ENCODE measurements around the gene OR5AU1.
"Not testable (repeated sequence)": the region's sequence is repeated elsewhere in the genome, so short reads cannot be mapped to it uniquely, and the experiment has no call there.

OR5AU1 gene

DNA sequence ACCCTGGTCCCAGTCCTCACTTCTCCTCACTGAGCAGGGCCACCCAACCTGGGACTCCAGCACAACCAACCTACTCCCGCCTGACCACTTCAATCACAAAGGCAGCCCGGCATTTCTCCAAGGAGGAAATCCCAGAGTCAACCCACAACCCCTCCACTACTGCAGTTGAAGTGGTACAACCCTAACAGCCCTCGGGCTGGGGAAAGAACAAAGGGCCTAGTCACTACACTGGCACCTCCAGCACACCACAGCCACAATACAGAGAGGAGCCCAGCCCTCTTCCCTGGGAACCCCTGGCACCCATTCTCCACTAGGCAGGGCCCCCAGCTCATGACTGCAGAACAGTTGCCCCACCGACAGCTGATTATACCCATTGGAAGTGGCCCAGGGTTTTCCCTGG, 13.7 kb upstream of the OR5AU1 start:
- DNase-seq = no peak

DNA sequence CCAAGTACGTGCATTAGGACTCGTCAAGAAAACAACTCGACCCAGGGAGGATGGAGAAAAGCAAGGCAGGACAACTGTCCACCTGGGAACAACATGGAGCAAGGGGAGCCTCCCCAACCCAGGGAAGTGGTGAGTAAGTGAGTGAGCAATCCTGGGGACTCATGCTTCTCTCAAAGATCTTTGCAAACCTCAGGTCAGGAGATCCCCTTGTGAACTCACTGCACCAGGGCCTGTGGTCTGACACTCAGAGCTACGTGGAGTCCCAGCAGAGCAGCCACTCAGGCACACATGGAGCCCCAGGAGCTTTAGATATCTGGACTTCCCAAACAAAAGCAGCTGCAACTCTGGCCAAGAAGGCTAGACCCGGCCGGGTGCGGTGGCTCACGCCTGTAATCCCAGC, 12.2 kb upstream of the OR5AU1 start:
- no peak for DNase-seq

DNA sequence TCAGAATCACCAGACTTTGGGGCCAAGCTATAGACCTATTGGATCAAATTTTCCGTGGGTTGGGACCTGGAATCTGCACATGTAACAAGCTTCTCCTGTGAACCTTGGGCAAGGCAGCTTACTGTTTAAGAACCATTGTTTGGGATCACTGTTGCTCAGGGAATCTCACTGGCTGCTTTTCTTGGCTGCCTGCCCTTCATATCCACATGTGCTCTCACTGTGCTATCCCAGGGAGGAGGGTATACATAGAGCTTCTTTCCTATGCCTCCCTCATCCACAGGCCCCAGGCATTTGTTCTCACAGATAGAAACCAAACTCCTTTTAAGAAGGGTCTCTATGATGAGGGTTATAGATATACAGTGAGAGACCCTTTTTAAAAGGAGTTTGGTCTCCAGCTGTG, 9.8 kb upstream of the OR5AU1 start:
- not testable (repeated sequence) for DNase-seq

DNA sequence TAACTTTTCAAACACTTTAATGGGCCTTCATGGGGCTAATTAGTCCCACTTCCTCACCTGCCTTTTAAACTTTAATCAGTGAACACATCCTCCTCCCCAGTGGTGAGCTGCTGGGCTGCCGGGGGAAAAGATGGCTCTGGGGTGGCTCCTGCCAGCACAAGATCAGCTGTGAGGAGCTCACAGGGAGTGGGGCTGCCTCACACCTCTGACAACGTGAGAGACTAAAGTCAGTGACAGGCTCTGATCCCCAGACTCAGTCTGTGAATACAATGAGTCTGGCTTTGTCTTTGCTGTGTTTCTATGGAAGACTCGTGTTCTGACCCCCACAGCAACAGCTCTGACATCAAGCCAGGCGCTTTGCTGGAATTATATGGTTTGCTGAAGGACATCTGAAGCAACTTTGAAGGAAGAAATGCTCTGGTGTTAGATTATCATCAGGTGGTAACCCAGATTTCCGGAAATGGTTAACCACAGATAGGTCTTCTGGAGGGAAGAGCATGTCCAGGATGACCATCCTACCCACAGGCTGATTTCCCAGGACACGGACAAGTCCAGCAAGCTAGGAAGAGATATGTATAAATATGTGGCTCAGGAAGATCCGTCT, 9.2 kb upstream of the OR5AU1 start:
- not testable (repeated sequence) for DNase-seq

DNA sequence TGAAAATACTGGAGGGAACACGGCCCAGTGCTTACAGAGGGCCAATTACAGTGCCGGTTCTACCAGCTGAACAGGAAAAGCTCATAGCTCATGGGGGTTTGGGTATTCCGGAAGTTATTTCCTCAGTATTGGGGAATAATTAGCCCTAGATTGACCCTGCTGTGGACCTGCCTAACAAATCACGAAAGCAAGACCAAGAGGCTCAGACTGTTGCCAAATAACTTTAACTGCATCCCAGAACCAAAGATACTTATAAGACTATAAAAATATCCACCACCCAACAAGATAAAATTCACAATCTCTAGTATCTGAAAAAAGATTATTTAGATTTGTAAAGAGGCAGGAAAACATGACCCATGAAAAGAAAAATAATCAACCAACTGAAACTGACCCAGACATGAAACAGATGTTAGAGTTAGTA, 8.0 kb upstream of the OR5AU1 start:
- no peak for DNase-seq

DNA sequence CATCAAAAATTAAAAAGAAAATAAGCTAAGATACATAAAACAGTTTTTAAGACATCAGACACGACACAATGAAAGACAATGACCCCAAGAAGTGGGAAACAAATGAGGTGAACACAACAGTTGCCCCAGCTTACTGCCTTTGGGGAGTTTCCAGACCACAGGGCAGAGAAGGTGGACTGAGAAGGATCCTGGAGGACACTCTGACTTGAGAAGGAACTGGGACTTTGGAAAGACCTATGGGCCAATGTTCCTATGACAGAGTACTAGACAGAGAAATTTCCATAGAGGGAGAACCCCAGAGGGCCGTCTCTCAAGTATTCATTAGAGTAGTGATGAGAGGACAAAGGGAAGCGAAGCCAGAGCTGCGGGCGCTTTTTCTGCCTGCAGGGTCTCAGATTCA, 6.2 kb upstream of the OR5AU1 start:
- no peak for DNase-seq

DNA sequence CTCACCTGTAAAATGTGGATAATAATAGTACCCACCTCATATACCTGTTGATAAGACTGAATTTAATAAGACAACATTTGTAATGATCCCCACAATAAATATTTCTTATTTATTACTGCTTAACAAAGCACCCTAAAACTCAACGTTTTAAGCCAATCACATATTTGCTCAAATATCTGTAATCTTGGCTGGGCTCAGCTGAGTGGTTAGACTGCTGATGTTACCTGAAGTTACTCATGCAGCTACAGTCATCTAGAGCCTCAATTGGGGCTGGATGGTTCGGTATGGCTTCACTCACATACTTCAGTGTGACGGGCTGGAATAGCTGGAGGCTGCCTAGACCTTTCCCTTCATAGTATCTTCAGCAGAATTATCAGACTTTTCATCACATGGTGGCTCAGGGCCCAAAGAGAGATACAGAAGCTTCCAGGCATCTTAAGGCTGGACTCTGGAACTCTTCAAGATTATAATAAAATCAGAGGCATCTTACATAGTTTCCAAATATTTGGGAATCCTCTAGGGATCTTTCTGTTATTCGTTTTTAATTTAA, 4.3 kb upstream of the OR5AU1 start:
- no peak for DNase-seq

DNA sequence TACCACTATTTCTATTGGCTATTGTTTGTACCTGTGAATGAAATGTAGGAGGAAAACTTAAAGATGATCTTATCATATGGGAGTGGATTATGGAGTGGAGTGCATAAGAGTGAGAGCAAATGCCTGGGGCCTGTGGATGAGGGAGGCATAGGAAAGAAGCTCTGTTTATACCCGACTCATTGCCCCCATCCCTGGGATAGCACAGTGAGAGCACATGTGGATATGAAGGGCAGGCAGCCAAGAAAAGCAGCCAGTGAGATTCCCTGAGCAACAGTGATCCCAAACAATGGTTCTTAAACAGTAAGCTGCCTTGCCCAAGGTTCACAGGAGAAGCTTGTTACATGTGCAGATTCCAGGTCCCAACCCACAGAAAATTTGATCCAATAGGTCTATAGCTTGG, 2.3 kb upstream of the OR5AU1 start:
- DNase-seq = not testable (repeated sequence)

DNA sequence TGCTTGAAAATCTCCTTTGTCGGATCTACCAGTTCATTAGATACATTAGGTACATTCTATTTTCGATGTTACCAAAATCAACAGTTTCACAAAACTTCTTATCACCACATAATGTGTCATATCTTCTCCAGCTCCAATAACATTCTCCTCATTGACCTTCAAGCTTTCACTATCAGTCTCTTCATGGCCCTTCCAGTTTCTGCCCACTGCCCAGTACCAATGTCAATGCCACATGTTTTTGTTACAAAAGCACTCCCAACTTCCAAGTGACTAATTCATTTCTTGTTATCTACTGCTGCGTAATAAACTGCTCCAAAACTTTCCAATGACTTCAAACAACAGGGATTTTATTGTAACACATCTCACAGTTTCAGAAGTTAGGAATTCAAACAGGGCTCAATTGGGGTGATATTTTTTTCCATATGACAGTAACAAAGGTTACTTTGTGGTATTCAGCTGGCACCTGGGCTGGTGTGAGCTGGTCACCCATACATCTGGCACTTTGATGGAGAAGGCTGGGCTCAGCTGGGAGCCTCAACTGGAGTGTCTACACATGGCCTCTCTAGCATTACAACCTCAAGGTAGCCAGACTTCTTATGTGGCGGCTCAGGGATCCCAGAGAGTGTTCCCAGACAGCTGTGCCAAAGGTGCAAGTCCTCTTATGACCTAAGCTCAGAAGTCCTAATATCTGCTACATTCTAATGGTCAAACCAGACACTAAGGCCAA, 6.1 kb downstream of the OR5AU1 start:
- no peak for DNase-seq

DNA sequence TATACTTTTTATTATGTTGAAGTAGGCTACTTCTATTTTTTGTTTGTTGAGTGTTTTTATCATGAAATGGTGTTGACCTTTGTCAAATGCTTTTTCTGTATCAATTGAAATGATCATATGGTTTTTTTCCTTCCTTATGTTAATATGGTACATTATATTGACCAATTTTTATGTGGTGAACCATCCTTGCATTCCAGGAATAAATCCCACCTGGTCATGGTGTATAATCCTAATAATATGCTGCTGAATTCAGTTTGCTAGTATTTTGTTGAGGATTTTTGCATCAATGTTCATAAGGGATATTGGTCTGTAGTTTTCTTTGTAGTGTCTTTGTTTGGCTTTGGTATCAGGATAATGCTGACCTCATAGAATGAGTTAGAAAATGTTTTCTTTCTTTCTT, 10.4 kb downstream of the OR5AU1 start:
- no peak for DNase-seq

DNA sequence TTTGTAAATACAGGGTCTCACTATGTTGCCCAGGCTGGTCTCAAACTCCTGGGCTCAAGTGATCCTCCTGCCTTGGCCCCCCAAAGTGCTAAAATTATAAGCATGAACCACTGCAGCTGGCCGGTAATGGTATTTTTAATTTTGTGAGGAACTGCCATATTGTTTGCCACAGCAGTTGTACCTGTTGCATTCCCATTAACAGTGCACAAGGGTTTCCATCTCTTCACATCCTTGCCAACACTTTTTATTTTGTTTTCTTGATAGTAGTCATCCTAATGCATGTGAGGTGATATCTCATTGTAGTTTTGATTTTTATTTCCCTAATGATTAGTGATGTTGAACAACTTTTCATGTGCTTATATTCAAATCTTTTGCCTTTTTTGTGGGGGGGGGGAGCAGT, 13.5 kb downstream of the OR5AU1 start:
- DNase-seq = no peak

DNA sequence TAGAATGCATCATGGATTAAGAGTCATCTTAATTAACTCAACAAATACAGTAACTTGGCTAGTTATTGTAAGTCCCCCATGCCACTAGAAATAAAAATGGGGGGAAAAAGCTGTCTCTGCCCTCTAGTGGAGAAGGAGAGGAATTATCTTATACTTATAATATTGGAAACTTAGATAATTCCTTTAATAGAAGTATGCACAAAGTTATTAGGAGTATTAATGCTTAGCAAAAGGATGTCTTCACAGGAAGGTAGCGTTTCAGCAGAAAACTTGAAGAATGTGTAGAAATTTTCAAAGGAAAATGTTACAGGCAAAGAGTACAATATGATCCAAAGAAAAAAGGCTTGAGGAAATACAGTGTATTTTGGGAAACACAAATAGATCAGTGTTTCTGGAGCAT, 19.8 kb downstream of the OR5AU1 start:
- no peak for DNase-seq

DNA sequence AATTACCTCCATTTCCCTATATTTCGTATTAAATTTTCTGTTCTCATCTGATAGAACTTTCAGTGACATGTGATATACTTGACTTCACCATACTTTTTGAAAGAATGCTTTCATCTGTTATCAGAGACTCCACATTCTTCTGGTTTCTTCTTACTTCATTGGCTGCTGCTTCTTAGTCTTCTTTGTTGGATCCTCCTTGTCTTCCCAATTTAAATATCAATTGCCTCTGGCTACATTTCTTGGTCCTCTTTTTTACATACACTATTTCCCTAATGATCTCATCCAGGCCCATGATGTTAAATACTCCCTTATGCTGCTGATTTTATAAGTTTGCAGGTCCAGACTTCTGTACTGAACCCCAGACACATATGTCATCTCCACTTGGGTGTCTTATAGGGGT, 22.0 kb downstream of the OR5AU1 start:
- DNase-seq = no peak

DNA sequence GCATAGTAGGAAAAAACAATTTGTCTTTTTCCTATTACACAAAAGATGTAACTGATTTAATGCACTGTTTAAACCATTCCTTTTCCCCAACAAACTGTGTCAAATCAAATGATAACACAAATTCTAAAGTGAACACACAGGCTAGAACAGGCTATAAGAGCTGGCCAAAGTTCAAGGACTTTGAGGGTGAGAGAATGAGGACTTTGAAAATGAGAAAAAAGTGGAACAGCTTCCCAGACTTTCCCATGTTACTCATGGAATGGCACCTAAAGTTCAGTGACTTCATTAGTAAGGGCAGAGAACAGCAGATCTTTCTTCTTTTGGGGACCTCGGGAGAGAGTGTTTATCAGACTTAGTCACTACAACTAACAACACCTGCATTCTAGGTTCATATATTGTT, 32.4 kb downstream of the OR5AU1 start:
- DNase-seq = no peak

DNA sequence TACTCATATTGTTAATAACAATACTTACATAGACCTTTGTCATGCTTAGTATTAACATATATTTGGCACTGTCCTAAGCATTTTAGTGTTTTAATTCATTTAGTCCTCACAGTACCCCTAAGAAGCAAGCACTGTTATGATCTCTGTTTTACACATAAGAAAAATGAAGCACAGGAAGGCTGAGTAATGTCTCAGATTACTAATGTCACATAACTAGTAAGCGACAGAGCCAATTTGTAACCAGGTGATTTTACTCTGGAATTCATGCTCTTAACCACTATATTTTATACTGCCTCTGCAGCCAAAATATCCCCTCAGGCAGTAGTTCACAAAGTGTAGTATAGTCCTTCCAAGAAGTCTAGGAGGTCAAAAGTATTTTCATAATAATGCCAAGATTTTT, 34.7 kb downstream of the OR5AU1 start:
- DNase-seq = no peak

DNA sequence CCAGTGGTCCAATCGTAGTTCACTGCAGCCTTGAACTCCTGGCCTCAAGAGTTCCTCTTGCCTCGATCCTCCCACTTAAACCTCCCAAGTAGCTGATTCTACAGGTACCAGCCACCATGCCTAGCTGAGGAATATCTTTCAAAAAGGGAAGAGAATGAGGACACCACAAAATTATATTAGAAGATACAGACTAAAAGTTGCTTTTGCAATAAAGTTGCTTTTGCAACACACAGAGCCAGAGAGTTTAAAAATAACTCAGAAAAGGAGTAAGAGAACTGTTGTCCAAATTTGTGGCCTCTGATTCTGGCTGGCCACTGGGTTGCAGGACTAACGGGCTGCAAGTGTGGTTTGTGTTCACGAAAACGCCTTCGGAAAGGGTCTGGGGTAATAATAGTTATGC, 35.2 kb downstream of the OR5AU1 start:
- DNase-seq = no peak

DNA sequence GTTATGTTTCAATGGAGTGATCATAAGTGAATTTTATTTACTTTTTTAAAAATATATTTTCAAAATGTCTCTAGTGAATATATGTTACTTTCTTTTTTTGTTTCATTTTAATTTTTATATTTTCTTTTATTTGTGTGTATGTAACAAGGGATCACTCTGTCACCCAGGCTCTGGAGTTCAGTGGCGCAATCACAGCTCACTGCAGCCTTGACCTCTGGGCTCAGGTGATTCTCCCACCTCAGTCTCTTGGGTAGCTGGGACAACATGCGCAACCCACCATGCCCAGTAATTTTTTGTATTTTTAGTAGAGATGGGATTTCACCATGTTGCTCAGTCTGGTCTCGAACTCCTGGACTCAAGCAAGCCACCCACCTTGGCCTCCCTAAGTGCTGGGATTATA, 36.9 kb downstream of the OR5AU1 start:
- no peak for DNase-seq

DNA sequence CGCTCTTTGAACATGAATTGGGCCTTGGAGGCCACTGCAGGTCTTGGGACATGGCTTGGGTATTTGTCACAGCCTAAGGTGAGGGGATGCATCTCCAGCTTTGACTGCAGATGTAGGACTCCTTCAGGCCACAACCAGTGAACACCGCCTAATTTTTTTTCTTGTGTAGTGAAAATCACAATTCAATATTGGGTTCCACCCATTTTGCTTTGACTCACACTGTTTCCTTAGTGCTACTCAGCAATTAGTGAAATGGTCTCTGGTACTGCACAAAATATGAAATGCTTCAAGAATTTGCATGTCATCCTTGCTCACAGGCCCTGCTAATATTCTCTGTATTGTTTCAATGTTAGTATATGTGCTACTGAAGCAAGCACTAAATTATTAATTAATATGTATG, 42.5 kb downstream of the OR5AU1 start:
- DNase-seq = no peak

DNA sequence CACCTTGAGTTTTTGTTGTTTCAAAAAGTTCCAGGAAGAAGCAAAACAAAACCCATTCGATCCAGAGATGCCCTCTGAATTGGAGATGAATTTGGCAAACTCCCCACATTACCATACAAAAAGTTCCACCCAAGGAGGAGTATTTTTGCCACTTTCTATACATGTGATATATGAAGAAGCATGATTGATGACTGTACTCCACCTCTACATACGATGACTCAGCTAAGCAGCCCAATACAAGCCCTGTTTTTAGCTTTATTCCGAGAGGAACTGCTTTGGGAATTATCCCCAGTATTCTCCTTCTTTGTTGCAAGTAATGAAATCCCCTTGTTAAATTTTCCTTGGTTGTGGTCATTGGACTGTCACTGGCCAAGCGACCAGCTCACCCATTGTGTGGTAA, 43.6 kb downstream of the OR5AU1 start:
- no peak for DNase-seq

DNA sequence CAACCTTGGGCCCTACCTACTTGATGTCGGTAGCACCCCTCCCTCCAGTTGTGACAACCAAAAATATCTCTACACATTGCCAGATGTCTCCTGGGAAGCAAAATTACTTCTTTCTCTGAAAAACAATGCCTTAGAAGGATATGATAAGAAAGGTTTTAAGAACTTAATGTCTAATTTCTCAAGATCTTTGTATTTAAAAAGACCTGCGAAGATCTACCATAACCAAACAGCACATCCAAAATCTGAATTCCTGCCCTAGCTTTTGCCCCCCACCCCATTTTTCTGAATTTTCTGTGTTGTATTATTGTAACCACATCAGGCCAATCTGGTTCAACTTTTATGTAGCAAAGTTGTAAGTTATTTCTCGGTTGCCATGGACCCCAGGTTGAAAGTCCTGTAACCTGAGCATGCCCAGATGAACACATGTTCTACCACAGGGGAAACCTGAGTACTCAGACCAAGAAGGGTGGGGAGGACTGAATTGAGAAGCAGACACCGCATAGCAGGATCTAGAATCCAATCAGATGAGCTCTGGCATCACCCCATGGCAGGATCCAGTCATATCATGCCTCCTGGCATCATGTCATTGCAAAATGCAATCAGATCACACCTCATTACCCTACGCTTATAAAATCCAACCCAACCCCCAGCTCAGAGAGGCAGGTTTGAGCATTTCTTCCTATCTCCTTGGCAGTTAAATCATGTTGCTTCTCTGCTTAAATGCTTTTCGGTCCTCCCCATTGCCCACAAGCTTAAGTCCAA, 46.3 kb downstream of the OR5AU1 start:
- DNase-seq = no peak

DNA sequence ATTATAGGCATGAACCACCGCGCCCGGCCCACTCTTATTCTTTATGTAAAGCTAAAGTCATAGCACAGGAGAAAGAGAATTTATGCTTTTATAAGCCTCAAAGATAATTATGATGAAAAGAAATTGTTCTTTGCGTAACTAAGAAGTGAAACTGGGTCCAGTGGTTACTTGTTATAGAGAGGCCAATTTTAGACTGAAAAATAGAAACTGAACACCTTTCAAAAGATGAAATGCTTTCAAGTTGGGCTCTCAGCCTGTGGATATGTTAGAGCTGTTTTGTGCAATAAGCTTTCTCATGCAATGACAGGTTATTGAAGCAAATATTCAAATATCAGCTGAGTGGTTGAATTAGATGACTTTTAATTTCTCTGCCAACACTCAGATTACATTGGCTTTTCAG, 47.1 kb downstream of the OR5AU1 start:
- DNase-seq = no peak

DNA sequence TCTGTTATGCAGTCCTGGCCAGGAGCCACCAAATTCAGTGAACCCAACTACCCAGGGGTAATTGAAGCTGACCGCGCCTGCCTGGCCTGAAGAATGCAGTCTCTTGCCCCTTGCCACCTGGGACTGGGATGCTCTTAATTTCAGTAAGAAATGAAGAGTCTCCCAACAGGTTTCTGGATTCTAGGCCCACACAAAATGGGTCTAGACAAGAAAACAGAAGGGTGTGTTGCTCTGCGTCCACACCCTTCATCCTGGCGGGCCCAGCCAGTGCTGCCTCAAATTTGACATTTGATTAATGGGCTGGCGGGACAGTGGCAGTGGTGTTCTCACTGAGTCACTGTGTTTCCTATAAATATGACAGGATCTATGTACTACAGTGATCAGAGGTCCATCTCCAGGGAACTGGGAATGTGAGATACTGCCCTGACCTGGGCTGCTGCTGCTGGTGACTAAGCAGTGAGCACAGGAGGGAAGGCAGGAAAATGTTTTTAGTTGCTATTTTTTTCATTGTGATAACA, 48.5 kb downstream of the OR5AU1 start:
- no peak for DNase-seq

DNA sequence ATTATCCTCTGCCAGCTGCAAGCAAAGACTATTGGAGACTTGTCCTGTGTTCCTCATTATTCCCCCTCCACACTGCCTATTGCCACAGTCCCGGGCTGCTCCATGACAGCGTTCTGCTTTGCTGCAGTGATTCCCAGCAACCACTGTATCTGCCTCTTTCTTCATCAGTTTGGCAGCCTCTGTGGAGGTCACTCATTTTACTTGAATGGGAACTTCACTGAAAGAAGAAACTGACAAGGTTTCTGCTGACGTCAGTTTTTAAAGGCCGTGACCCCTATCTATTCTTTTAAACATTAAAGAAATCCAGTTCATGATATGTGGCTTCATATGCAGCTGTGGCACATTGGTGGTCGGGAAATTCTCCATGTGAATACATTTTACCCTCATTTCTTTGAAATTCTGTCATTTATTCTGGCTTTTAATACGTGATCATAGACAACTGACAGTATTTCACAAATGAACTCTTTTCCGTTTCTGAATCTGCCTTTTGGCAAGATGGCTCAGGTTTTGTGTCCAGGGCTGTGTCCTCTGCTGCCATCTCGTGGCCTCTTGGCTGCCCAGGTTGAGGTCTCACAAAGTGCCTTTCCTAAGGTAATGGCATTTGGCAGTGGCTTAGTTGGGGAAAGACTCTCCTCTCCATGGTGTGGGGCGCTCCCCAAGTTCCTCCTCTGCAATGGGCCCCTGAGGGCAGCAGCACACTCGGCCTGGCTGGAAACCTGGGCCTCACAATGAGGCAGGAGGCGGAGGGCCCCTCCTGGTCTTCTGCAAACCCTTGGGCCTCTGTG, 49.2 kb downstream of the OR5AU1 start:
- peak; percentile 30 to 55 for DNase-seq
